Measurements from ENCODE around the gene NT5C1A.

- TF ChIP-seq CTCF (IDR thresholded peaks at IDR 0.05; ENCODE audit: poor library complexity, severe bottlenecking) (no peak), EP300 (conservative IDR thresholded peaks at IDR 0.05; ENCODE audit: poor library complexity, severe bottlenecking) (no peak), REST (IDR thresholded peaks at IDR 0.05; ENCODE audit: borderline replicate concordance) (no peak)
Measured at GRCh38 chr1:39678889-39679288, 7.0 kb upstream of the NT5C1A start.
